WTC11 (cell line): ENCODE results near the gene KCNK18. TPM values are rescaled to one million over a fixed set of nuclear protein-coding genes. Genes with fewer than 3 reads are reported as not detected.

Experiments
- ATAC-seq: fragments of 200-7000 bp; cut with Tn5 transposase; 2 replicates; pipeline ENCODE4 v1.10.0; 2021; ENCODE audit warnings: mild to moderate bottlenecking, moderate library complexity
- CTCF ChIA-PET: fragments of 300-600 bp; sonication (Branson Sonifier 250); formaldehyde crosslinking; loops from one replicate; lab custom pipeline; 2021; ENCODE audit warnings: antibody characterized with exemption; lab: Charles Lee
- POLR2A ChIA-PET: fragments of 350-600 bp; sonication (Branson Sonifier 250); formaldehyde crosslinking; loops from one replicate; lab custom pipeline; 2021; ENCODE audit warnings: antibody characterized with exemption; lab: Charles Lee
- DNase-seq: peaks from one replicate; pipeline ENCODE4 v3.0.0; 2021; ENCODE audit warnings: low spot score
- H3K27ac Mint-ChIP-seq: 2 replicates; pipeline ENCODE4 v1.8.0; 2021; ENCODE audit warnings: mixed read lengths
- H3K27me3 Mint-ChIP-seq: 2 replicates; pipeline ENCODE4 v1.8.0; 2021; ENCODE audit warnings: low read depth, mild to moderate bottlenecking, moderate library complexity, mixed read lengths
- H3K36me3 Mint-ChIP-seq: 2 replicates; pipeline ENCODE4 v1.8.0; 2021; ENCODE audit warnings: mixed read lengths
- H3K4me1 Mint-ChIP-seq: 2 replicates; pipeline ENCODE4 v1.8.0; 2022; ENCODE audit warnings: mixed read lengths
- H3K4me3 Mint-ChIP-seq: 2 replicates; pipeline ENCODE4 v1.8.0; 2021; ENCODE audit warnings: mild to moderate bottlenecking, moderate library complexity, mixed read lengths
- H3K9me3 Mint-ChIP-seq: 2 replicates; pipeline ENCODE4 v1.8.0; 2021; ENCODE audit warnings: mixed read lengths
- ARID4B ChIP-seq: sonication (generic); formaldehyde crosslinking; IDR thresholded peaks from 2 replicates; pipeline ENCODE4 v1.8.0; 2023; ENCODE audit warnings: missing genetic modification reagents, mild to moderate bottlenecking, borderline replicate concordance
- CREB1 ChIP-seq: sonication (generic); formaldehyde crosslinking; IDR thresholded peaks from 2 replicates; pipeline ENCODE4 v1.8.0; 2023; ENCODE audit warnings: mild to moderate bottlenecking, missing genetic modification reagents
- CREM ChIP-seq: sonication (generic); formaldehyde crosslinking; IDR thresholded peaks from 2 replicates; pipeline ENCODE4 v1.8.1; 2022; ENCODE audit warnings: mild to moderate bottlenecking, missing genetic modification reagents, moderate library complexity
- ELF4 ChIP-seq: sonication (generic); formaldehyde crosslinking; IDR thresholded peaks from 2 replicates; pipeline ENCODE4 v1.8.1; 2022; ENCODE audit warnings: low read depth, mild to moderate bottlenecking, moderate library complexity, missing genetic modification reagents
- EMX1 ChIP-seq: fragments of 250-450 bp; sonication (Bioruptor Pico); IDR thresholded peaks from 2 replicates; pipeline ENCODE4 v1.8.0; 2021; ENCODE audit warnings: mild to moderate bottlenecking
- FOXJ3 ChIP-seq: sonication (generic); formaldehyde crosslinking; IDR thresholded peaks from 2 replicates; pipeline ENCODE4 v1.9.0; 2021; ENCODE audit warnings: missing genetic modification reagents, mild to moderate bottlenecking, borderline replicate concordance
- FOXK1 ChIP-seq: sonication (generic); formaldehyde crosslinking; IDR thresholded peaks from 2 replicates; pipeline ENCODE4 v1.8.0; 2022; ENCODE audit warnings: mild to moderate bottlenecking, moderate library complexity, missing genetic modification reagents
- GRHL2 ChIP-seq: fragments of 250-450 bp; sonication (Bioruptor Pico); IDR thresholded peaks from 2 replicates; pipeline ENCODE4 v1.8.0; 2022; ENCODE audit warnings: mild to moderate bottlenecking, moderate library complexity; ENCODE audit not compliant: insufficient replicate concordance, severe bottlenecking
- GTF2I ChIP-seq: fragments of 250-450 bp; sonication (Bioruptor Pico); conservative IDR thresholded peaks from 2 replicates; pipeline ENCODE4 v1.4.0; 2021; ENCODE audit warnings: mild to moderate bottlenecking
- KAT7 ChIP-seq: sonication (generic); formaldehyde crosslinking; IDR thresholded peaks from 2 replicates; pipeline ENCODE4 v1.8.1; 2023; ENCODE audit warnings: missing genetic modification reagents, mild to moderate bottlenecking, borderline replicate concordance
- PRRX2 ChIP-seq: fragments of 250-450 bp; sonication (Bioruptor Pico); IDR thresholded peaks from 2 replicates; pipeline ENCODE4 v1.8.0; 2021; ENCODE audit warnings: mild to moderate bottlenecking
- RELA ChIP-seq: sonication (generic); formaldehyde crosslinking; IDR thresholded peaks from 2 replicates; pipeline ENCODE4 v1.8.1; 2022; ENCODE audit warnings: missing genetic modification reagents, mild to moderate bottlenecking, borderline replicate concordance
- RORB ChIP-seq: fragments of 250-450 bp; sonication (Bioruptor Pico); IDR thresholded peaks from 2 replicates; pipeline ENCODE4 v1.9.0; 2021; ENCODE audit warnings: mild to moderate bottlenecking
- SMAD3 ChIP-seq: sonication (generic); formaldehyde crosslinking; IDR thresholded peaks from 2 replicates; pipeline ENCODE4 v1.8.0; 2022; ENCODE audit warnings: missing genetic modification reagents, mild to moderate bottlenecking, borderline replicate concordance
- SOX15 ChIP-seq: fragments of 250-450 bp; sonication (Bioruptor Pico); IDR thresholded peaks from 2 replicates; pipeline ENCODE4 v1.9.0; 2021; ENCODE audit warnings: mild to moderate bottlenecking
- TEAD1 ChIP-seq: sonication (generic); formaldehyde crosslinking; IDR thresholded peaks from 2 replicates; pipeline ENCODE4 v1.8.0; 2022; ENCODE audit warnings: mild to moderate bottlenecking, missing genetic modification reagents
- TEAD4 ChIP-seq: sonication (generic); formaldehyde crosslinking; IDR thresholded peaks from 2 replicates; pipeline ENCODE4 v1.8.0; 2022; ENCODE audit warnings: mild to moderate bottlenecking, missing genetic modification reagents
- ZNF121 ChIP-seq: sonication (generic); formaldehyde crosslinking; IDR thresholded peaks from 2 replicates; pipeline ENCODE4 v1.8.0; 2023; ENCODE audit warnings: missing genetic modification reagents
- ZNF232 ChIP-seq: sonication (generic); formaldehyde crosslinking; IDR thresholded peaks from 2 replicates; pipeline ENCODE4 v1.8.0; 2022; ENCODE audit warnings: mild to moderate bottlenecking, missing genetic modification reagents
- ZNF263 ChIP-seq: sonication (generic); formaldehyde crosslinking; IDR thresholded peaks from 2 replicates; pipeline ENCODE4 v1.8.1; 2022; ENCODE audit warnings: low read depth, mild to moderate bottlenecking, moderate library complexity, missing genetic modification reagents
- ZNF317 ChIP-seq: sonication (generic); formaldehyde crosslinking; IDR thresholded peaks from 2 replicates; pipeline ENCODE4 v1.8.1; 2023; ENCODE audit warnings: low read depth, mild to moderate bottlenecking, moderate library complexity, missing genetic modification reagents, borderline replicate concordance
- ZNF396 ChIP-seq: fragments of 250-450 bp; sonication (Bioruptor Pico); IDR thresholded peaks from 2 replicates; pipeline ENCODE4 v1.8.0; 2021; ENCODE audit warnings: mild to moderate bottlenecking, moderate library complexity, borderline replicate concordance
- ZNF416 ChIP-seq: fragments of 250-450 bp; sonication (Bioruptor Pico); IDR thresholded peaks from 2 replicates; pipeline ENCODE4 v1.9.0; 2021; ENCODE audit warnings: mild to moderate bottlenecking, inconsistent platforms
- ZNF423 ChIP-seq: fragments of 250-450 bp; sonication (Bioruptor Pico); IDR thresholded peaks from 2 replicates; pipeline ENCODE4 v2.1.2; 2022; ENCODE audit warnings: mild to moderate bottlenecking, moderate library complexity
- total RNA-seq: library from RNA; stranded (reverse); gene quantifications from 3 replicates; pipeline ENCODE4 v1.2.3, GENCODE V29; 2021
- TF ChIP-seq, protein P1 (sequence below): sonication (generic); formaldehyde crosslinking; IDR thresholded peaks from 2 replicates; pipeline ENCODE4 v1.8.1; 2023; ENCODE audit warnings: mild to moderate bottlenecking, moderate library complexity, missing genetic modification reagents
- TF ChIP-seq, protein P2 (sequence below): sonication (generic); formaldehyde crosslinking; IDR thresholded peaks from 2 replicates; pipeline ENCODE4 v1.8.0; 2022; ENCODE audit warnings: mild to moderate bottlenecking, missing genetic modification reagents

The KCNK18 gene
- total RNA-seq, 1 experiment from 2014 or later: not detected

- no peak for TF ChIP-seq ARID4B (CRISPR knock-in tag)
- no peak for TF ChIP-seq ZNF232
Observed at GRCh38 chr10:117239051-117239450, 41.8 kb downstream of the KCNK18 start (continued).

DNA sequence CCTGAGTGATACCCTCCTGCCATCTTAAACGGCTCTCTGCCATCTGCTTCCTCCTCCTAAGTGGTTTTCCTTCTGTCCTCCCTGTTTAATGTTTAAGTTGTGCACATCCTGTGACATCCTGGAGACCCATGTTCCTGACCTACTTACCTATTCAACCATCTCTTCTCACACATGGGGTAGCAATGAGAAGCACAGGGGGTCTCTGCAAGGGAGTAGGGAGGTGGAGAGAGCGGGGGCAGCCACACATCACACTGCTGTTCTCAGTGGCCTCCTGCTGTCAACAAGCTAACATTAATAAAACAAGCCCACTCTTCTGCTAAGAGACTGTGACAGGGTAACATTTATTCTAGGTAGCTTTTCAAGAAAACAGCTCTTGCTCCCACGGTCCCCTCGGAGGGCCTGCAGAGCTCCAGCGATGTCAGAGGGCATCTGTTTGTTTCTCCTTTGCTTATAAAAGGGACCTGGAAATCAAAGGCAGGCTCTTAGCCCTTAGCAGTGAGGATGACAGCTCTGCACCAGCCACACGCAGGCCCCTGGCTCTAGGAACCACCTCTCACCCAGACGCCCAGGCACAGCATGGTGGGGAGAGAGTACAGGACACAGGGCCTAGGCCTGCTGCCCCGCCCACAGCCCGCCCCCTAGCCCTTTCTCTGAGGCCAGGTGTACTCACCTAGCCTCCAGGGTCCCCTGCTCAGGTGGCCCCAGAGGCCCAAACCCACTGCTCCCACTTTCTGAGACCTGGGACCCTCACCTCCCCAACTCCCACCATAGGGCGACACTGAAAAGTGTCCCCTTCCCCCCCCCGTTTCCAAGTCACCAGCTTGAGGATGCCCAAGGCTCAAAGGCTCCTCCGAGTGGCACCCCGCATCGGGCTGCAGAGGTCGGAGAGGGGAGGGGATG, 42.7 kb downstream of the KCNK18 start:
- CTCF ChIA-PET: interaction anchor here (0.9 to 5.5 kb wide), 5 partner anchors 13 to 203 kb away, joined by 3 to 56 read pairs (median 5); no protein-coding TSS in a partner anchor
- H3K27ac Mint-ChIP-seq: no peak overlapping the region
- H3K4me1 Mint-ChIP-seq: peaks cover 7% of the 10 kb centered on the region
- H3K36me3 Mint-ChIP-seq: peaks cover 3% of the 10 kb centered on the region; the same call in 1 of the 2 replicates
- no peaks in the 10 kb centered on the region for H3K9me3 Mint-ChIP-seq
- ATAC-seq: peak; percentile 76
- H3K27me3 Mint-ChIP-seq: peaks cover 42% of the 10 kb centered on the region
- H3K4me3 Mint-ChIP-seq: peak overlapping the region; percentile 80
- no peak for TF ChIP-seq FOXJ3
- no peak for TF ChIP-seq SOX15 (CRISPR knock-in tag)
- no peak for TF ChIP-seq SMAD3 (CRISPR knock-in tag)
- no peak for TF ChIP-seq GRHL2 (CRISPR knock-in tag)
- TF ChIP-seq ZNF263 (CRISPR knock-in tag): no peak
- no peak for TF ChIP-seq TEAD4 (CRISPR knock-in tag)
- TF ChIP-seq KAT7 (CRISPR knock-in tag): no peak
- TF ChIP-seq ZNF317 (CRISPR knock-in tag): no peak
- no peak for TF ChIP-seq EMX1 (CRISPR knock-in tag)
- TF ChIP-seq ELF4: no peak
- no peak for TF ChIP-seq RORB (CRISPR knock-in tag)
- no peak for TF ChIP-seq TEAD1 (CRISPR knock-in tag)
- TF ChIP-seq, all 79 proteins: peak for 0
- POLR2A ChIA-PET: interaction anchor here (0.6 to 1.1 kb wide), 3 partner anchors 129 to 1216 kb away, joined by 4 to 7 read pairs (median 7); no protein-coding TSS in a partner anchor
- DNase-seq: peak; percentile 67

DNA sequence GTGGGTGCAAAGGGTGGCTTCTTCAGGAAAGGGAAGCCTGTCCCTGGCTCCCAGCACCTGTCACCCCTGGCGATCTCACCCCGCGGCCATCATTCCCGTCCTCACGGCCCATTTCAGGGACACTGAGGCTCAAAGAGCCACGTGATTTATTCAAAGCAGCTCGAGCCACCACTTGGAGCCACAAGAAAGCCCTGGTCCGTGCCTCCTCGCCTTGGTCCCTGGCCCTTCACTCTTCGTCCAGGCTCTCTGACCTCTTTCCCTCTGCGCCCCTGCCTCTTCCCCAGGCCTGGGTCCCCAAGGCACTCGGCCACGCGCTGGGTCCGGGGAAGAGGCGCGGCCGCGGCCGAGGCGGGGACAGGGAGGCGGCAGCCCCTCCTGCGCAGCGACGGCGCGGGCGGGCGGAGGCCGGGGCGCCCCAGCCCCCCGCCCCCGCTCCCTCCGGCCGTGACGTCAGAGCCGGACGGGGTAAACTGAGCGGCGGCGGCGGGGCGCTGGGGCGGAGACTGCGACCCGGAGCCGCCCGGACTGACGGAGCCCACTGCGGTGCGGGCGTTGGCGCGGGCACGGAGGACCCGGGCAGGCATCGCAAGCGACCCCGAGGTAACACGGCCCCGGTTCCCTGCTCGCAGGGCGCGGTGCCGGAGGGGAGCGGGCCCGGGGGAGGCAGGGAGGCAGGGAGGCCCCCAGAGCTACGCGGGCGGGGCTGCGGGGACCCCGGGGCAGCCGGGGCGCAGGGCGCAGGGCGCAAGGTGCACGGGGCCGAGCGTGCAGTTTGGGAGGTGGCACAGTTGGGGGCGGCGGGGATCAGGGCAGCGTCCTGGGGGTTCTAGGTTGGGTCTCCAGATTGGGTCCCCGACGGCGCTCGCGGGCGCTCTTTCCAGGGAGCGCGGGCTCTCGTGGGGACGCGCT, 43.6 kb downstream of the KCNK18 start, which contains the start of gene SLC18A2:
Gene SLC18A2, plus strand, starts transcription at position 494 of the 909 bp plus-strand sequence. CDS start 580 bp downstream, outside the sequence.
- Mint-ChIP-seq H3K4me3 (peak within 1 kb of the TSS; percentile 80), H3K4me1 (peaks cover 7% of the 10 kb centered on the region), H3K36me3 (peaks cover 4% of the 10 kb centered on the region; the same call in 1 of the 2 replicates), H3K27me3 (peaks cover 37% of the 10 kb centered on the region), H3K9me3 (no peaks in the 10 kb centered on the region), H3K27ac (no peak within 1 kb of the TSS)
- CTCF ChIA-PET: interaction anchor here (0.9 to 5.5 kb wide), 7 partner anchors 14 to 202 kb away, joined by 3 to 56 read pairs (median 5); no protein-coding TSS in a partner anchor
- ATAC-seq (peak; percentile 51), DNase-seq (peak; percentile 50)
- POLR2A ChIA-PET: interaction anchor here (0.6 to 1.1 kb wide), 3 partner anchors 128 to 1215 kb away, joined by 4 to 7 read pairs (median 7); no protein-coding TSS in a partner anchor
- TF ChIP-seq GTF2I (no peak), CREM (CRISPR knock-in tag) (peak; percentile 73; the same call in 1 of the 2 replicates), CREB1 (CRISPR knock-in tag) (no peak), ZNF423 (no peak), SOX15 (CRISPR knock-in tag) (no peak), ZNF396 (CRISPR knock-in tag) (no peak), GRHL2 (CRISPR knock-in tag) (no peak), RELA (CRISPR knock-in tag) (no peak), RORB (CRISPR knock-in tag) (no peak), ZNF121 (no peak), ZNF416 (CRISPR knock-in tag) (no peak), PRRX2 (CRISPR knock-in tag) (no peak), FOXK1 (no peak)
- TF ChIP-seq, protein P1, sequence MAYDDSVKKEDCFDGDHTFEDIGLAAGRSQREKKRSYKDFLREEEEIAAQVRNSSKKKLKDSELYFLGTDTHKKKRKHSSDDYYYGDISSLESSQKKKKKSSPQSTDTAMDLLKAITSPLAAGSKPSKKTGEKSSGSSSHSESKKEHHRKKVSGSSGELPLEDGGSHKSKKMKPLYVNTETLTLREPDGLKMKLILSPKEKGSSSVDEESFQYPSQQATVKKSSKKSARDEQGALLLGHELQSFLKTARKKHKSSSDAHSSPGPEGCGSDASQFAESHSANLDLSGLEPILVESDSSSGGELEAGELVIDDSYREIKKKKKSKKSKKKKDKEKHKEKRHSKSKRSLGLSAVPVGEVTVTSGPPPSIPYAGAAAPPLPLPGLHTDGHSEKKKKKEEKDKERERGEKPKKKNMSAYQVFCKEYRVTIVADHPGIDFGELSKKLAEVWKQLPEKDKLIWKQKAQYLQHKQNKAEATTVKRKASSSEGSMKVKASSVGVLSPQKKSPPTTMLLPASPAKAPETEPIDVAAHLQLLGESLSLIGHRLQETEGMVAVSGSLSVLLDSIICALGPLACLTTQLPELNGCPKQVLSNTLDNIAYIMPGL: no peak
- TF ChIP-seq, protein P2, sequence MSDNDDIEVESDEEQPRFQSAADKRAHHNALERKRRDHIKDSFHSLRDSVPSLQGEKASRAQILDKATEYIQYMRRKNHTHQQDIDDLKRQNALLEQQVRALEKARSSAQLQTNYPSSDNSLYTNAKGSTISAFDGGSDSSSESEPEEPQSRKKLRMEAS (CRISPR knock-in tag): peak; percentile 33; the same call in 1 of the 2 replicates
